ENCODE data around the gene TBL1Y. TPM values are rescaled to one million over a fixed set of nuclear protein-coding genes. Genes with fewer than 3 reads are reported as not detected.
A peak's percentile ranks its signal among the peaks of the same experiment; 100 is the strongest.
"Not testable (repeated sequence)": the region's sequence is repeated elsewhere in the genome, so short reads cannot be mapped to it uniquely, and the experiment has no call there.

The TBL1Y gene
- total RNA-seq, 4 donors from 2014 or later = 0.81 to 1.3 TPM; not detected in 2

GRCh38 chrY:7041983-7042382 is 131.5 kb downstream of the TBL1Y start:
- DNase-seq (ENCODE audit: low spot score in 2 of 2) = no peak
- WGBS, 2 donors = 92% methylated on average over 4 of the region's 4 CpGs; no CpG with 5 or more reads in 1 of the 2 donors
- H3K4me3 ChIP-seq (ENCODE audit: low read depth, poor library complexity, severe bottlenecking) = no peak overlapping the region
- TF ChIP-seq POLR2A (IDR thresholded peaks at IDR 0.05) (no peak), CTCF (IDR thresholded peaks at IDR 0.05) (no peak)
- intact Hi-C loops (cut with DNase I; ENCODE audit: low total_unique reads) = no loop called here

- WGBS, 2 donors = 44% methylated on average over 3 of the region's 3 CpGs; no CpG with 5 or more reads in 1 of the 2 donors
- H3K4me3 ChIP-seq (ENCODE audit: low read depth, poor library complexity, severe bottlenecking); DNase-seq (ENCODE audit: low spot score in 2 of 2); intact Hi-C loops (cut with DNase I; ENCODE audit: low total_unique reads): not testable (repeated sequence)
Observed at GRCh38 chrY:7052461-7052860, 142.0 kb downstream of the TBL1Y start.

DNA sequence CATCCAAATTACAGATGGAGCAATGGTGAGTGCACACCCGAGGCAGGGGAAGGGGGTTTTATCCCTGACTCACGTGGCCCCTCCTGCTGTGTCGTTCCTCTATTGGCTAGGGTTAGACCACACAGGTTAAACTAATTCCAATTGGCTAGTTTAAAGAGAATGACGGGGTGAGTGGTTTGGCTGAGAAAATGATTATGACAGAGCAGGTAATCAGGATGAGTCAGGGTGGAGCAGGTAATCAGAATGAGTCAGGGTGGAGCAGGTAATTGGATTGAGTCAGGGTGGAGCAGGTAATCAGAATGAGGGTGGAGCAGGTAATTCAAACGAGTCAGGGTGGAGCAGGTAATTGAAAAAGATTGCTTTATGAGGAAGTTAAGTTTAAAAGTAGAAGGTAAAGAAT is 146.4 kb downstream of the TBL1Y start:
- intact Hi-C loops (cut with DNase I; ENCODE audit: low total_unique reads) = no loop called here
- no peak for DNase-seq (ENCODE audit: low spot score in 2 of 2)
- H3K4me3 ChIP-seq (ENCODE audit: low read depth, poor library complexity, severe bottlenecking) = no peak overlapping the region
- WGBS, 2 donors = 61% methylated on average over 5 of the region's 5 CpGs; no CpG with 5 or more reads in 1 of the 2 donors
- TF ChIP-seq POLR2A (IDR thresholded peaks at IDR 0.05) (no peak), CTCF (IDR thresholded peaks at IDR 0.05) (no peak)

DNA sequence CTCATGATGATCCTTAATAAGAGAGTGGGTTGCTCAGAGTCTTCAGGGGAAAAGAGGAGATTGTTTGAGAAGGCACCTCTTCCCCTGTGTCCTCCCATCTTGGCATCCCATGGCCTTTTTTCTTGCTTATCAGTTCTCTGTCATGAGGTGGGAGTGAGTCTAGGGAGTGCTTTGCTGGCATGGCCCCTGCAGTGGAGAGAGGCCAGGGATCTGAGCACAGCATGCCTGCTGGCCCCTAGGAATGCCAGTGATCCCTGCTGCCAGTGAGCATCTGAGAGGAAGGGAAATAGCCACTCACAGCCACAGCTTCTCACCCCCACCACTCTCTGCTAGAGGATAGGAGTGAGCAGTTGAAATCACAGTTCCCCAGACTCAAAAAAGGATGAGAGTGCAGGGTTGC is 168.2 kb downstream of the TBL1Y start:
- no peak for DNase-seq (ENCODE audit: low spot score in 2 of 2)
- H3K4me3 ChIP-seq (ENCODE audit: low read depth, poor library complexity, severe bottlenecking) = no peak overlapping the region
- intact Hi-C loops (cut with DNase I; ENCODE audit: low total_unique reads) = no loop called here
- no peak for TF ChIP-seq POLR2A (IDR thresholded peaks at IDR 0.05)
- TF ChIP-seq CTCF (IDR thresholded peaks at IDR 0.05) = no peak

- WGBS, 2 donors = 100% methylated on average over 2 of the region's 4 CpGs; no CpG with 5 or more reads in 1 of the 2 donors
- DNase-seq (ENCODE audit: low spot score in 2 of 2); intact Hi-C loops (cut with DNase I; ENCODE audit: low total_unique reads); H3K4me3 ChIP-seq (ENCODE audit: low read depth, poor library complexity, severe bottlenecking): not testable (repeated sequence)
Observed at GRCh38 chrY:7080548-7080947, 170.1 kb downstream of the TBL1Y start.

DNA sequence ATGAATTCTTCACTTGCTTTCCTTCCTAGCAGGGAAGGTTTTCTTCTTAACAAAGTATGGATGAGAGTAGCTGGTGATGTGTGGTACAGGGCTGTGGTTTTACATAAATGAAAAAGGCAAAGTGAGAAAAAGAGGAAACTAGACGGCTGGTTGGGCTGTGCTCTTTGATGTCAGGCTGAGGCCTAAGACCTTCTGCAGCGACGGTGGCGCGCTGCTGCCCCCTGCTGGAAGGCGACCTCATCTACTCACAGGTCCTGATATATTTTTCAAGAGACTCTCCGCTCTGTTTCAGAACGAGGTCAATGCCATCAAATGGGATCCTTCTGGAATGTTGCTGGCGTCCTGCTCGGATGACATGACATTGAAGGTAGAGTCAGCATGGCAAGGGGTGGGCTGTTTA is 175.1 kb downstream of the TBL1Y start:
- WGBS, 2 donors = 0% methylated on average over 6 of the region's 10 CpGs; no CpG with 5 or more reads in 1 of the 2 donors
- DNase-seq (ENCODE audit: low spot score in 2 of 2) = peak in 1 of 2 donors; percentile 56
- TF ChIP-seq POLR2A (IDR thresholded peaks at IDR 0.05) (no peak), CTCF (IDR thresholded peaks at IDR 0.05) (no peak)
- no peak overlapping the region for H3K4me3 ChIP-seq (ENCODE audit: low read depth, poor library complexity, severe bottlenecking)
- intact Hi-C loops (cut with DNase I; ENCODE audit: low total_unique reads) = no loop called here

DNA sequence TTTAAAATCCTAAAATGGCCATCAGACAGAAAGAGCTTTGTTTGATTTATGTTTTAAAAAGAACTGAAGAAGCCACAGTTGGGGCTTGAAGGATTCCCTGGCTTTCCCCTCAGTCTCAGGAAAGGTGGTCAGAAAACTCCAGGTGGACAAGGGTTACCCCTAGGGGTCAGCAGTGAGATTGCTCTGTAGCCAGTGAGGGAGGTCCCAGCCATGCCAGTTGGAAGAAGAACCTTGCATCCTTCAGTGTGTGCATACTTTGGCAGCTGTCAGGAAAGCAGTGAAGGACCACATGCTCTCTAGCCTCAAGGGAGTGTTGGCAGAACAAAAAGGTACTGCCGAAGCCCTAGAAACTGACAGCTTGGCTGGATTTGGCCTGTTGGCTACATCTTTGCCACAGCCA is 182.3 kb downstream of the TBL1Y start:
- 53% methylated on average over 1 of the region's 1 CpG; no CpG with 5 or more reads in 1 of the 2 donors for WGBS, 2 donors

More for the DNA sequence above, 182.3 kb downstream of the TBL1Y start:
- no peak for DNase-seq (ENCODE audit: low spot score in 2 of 2)
- intact Hi-C loops (cut with DNase I; ENCODE audit: low total_unique reads) = no loop called here
- H3K4me3 ChIP-seq (ENCODE audit: low read depth, poor library complexity, severe bottlenecking) = no peak overlapping the region
- TF ChIP-seq CTCF (IDR thresholded peaks at IDR 0.05) (no peak), POLR2A (IDR thresholded peaks at IDR 0.05) (no peak)
